Parietal lobe (tissue), 1 donor: ENCODE measurements around the gene CFAP97. TPM values are rescaled to one million over a fixed set of nuclear protein-coding genes. Genes with fewer than 3 reads are reported as not detected.

Experiments used
- total RNA-seq: library from RNA; depleted of rRNA; stranded (reverse); fragments of >200 nt; gene quantifications from one replicate; pipeline ENCODE4 v1.2.3, GENCODE V29; 2014

CFAP97 gene
- total RNA-seq, result 54.1 TPM

GRCh38 chr4:185203486-185204237, at the start of gene CFAP97:
Gene CFAP97, minus strand, starts transcription at chr4:185204000. Its CDS starts 12,804 bp downstream, at chr4:185191196.

GRCh38 chr4:185209031-185209851, 5.4 kb upstream of the CFAP97 start, which contains the start of gene SNX25:
Gene SNX25, plus strand, starts transcription at chr4:185209598. Its CDS starts 229 bp downstream, at chr4:185209827.

GRCh38 chr4:185142912-185143600, 60.7 kb downstream of the CFAP97 start, which contains the start of gene SLC25A4:
Gene SLC25A4, plus strand, starts transcription at chr4:185143266. Its CDS starts 107 bp downstream, at chr4:185143373.

Other genes with a start within 250 kb of the CFAP97 start
- gene HELT, start 185.5 kb downstream of the CFAP97 start, total RNA-seq, result 1.6 TPM
- gene SLC25A4, start 60.7 kb downstream of the CFAP97 start, total RNA-seq, result 28.5 TPM
- gene SNX25, start 5.6 kb upstream of the CFAP97 start, total RNA-seq, result 58.5 TPM
- gene LRP2BP, start 191.9 kb upstream of the CFAP97 start, total RNA-seq, result 13.5 TPM
- 21.0 TPM for gene ANKRD37, start 192.8 kb upstream of the CFAP97 start, total RNA-seq
- 38.5 TPM for gene UFSP2, start 222.0 kb upstream of the CFAP97 start, total RNA-seq